HG03064 (cell line): ENCODE results near the gene GRB14.
A peak's percentile ranks its signal among the peaks of the same experiment; 100 is the strongest.

ENCODE experiments used
- ATAC-seq: cut with Tn5 transposase; IDR thresholded peaks from one replicate; pipeline ENCODE4 v1.9.1; 2021; ENCODE audit warnings: low read depth; ENCODE audit not compliant: unreplicated experiment

GRB14 gene

GRCh38 chr2:164617466-164617865 is 3.8 kb downstream of the GRB14 start:
- ATAC-seq = no peak

- ATAC-seq = no peak
Measured at GRCh38 chr2:164613321-164613982, 7.8 kb downstream of the GRB14 start.

DNA sequence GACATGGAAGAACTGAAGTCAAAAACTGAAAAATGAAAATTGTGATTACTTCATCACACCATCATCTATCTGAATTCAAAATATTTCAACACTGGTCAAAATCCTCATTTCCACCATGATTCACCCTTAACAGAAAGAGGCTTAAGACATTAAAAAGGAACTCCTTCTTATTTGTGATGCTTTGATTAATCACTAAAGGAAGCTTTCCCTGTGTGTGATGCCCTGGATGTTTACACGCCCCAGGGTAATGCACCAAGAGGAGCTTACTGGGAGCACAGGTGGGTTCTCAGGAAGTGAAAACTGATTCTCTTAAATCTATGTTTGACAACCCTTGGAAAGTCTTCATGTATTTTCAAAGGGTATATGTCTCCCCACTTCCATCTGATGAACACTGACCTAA is 11.5 kb downstream of the GRB14 start:
- ATAC-seq = no peak

DNA sequence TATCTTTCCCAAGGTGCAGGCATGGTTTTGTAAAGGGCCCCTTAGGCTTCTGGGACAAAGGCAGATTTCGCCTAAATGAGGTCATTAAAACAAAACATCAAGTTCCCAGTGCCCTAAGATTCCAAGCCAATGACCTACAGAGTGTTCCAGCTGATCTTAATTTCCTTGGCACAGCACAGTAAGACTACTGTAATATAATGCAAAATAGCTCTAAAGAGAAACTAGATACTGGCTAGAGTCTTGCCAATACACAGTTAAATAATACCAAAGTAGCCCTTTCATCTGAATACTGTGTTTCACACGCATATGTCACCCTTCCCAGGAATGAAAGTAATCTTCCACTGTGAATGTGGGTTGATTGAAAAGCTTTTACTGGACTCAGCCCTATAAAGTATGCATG is 14.7 kb downstream of the GRB14 start:
- ATAC-seq = no peak

DNA sequence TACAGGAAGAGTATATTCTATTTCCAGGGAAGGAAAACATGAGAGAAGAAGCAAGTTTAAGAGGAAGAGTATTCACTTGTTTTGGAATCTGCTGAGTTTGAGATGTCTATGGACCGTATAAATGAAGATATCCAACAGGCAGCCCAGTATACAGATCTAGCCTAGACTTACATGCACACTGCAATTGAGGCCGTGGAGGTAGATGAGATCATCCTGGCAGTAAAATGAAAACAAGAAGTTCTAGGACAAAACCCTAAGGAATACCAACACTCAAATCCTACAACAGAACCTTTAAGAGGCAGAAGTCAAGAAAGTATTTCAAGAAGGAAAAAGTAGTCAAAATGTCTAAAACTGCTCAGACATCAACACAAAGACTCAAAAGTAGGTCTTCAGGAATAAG is 16.0 kb downstream of the GRB14 start:
- ATAC-seq = no peak

GRCh38 chr2:164600763-164601162 is 20.5 kb downstream of the GRB14 start:
- no peak for ATAC-seq

DNA sequence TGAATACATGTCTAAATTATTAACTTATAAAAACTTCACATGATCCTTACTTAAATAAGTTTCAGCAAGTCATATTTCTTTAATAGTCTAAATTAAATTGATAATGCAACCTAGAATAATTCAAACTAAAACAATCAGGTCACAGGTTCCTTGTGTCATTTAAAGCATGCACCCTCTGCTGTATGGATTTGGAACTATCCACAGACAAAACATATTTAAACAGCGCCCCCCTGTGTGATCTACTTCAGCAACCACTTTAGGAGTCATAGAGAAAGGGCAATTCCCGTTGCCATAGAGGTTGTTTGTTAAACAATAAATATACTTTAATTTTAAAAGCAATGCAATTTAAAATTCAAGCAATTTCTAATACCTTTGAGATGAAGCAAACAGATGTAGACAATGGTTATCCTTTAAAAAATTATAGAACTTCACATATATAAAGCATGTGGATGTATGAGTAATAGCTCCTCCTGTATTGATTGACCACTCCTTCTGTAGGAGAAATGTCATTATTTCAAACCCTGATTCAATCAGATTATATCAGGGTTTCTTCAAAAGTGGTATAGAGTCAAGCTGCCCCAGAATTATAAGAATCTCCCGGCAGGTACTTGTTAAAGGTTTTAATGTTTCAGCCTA is 21.2 kb downstream of the GRB14 start:
- ATAC-seq = peak; percentile 96

- ATAC-seq = no peak
Measured at GRCh38 chr2:164597983-164598382, 23.3 kb downstream of the GRB14 start.

DNA sequence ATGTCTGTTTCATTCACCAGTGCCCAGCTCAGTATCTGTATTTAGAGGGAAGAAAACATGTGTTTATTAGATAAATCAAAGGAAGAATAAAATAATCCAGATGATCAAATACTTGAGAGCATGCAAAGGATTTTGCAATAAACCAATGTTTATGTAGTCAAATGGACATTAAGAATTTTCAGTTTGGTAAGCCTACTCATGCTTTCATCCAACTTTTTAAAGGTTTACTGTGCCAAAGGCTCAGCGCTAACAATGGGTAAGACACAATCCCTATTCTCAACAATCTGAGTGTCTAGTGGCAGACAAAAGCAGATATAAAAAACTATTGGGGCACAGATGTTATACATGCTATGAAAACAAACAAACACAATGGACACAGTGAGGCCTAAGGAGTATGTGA is 26.3 kb downstream of the GRB14 start:
- no peak for ATAC-seq

DNA sequence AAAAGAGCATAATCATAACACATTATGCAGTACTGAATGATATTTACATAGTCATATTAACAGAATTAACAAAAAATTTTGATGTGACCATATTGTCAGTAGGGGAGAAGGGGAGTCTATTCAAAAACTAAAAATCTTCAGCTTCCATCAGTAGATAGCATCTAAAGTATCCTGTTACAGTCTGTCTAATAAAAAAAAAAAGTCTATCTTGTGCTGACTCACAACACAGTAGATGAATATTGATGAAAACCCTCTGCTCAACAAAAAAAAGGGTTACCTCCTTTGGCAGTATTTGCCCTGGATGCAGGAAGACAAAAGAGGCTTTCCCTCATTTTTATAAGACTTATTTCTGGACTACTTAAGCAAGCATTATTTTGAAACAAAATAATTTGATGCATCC is 27.3 kb downstream of the GRB14 start:
- no peak for ATAC-seq

DNA sequence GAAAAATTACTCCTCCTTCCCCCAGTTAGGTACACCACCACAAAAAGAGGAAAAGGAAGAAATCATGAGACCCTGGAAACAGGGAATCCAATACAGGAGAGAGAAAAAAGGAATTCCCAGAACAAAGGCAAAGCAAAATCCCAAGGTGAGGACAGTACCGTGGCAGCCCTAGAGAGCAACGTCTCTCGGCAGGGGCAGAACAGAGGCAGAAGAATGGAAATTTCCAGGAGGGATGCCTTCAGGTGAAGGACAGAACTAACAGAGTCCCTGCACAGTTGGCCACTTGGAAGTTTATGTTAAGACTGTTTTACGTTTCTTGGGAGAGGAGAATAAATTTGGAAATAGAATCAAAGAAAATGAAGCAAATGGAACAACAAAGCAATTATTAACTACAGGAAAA is 27.7 kb downstream of the GRB14 start:
- ATAC-seq = no peak

GRCh38 chr2:164589522-164589921 is 31.8 kb downstream of the GRB14 start:
- no peak for ATAC-seq

DNA sequence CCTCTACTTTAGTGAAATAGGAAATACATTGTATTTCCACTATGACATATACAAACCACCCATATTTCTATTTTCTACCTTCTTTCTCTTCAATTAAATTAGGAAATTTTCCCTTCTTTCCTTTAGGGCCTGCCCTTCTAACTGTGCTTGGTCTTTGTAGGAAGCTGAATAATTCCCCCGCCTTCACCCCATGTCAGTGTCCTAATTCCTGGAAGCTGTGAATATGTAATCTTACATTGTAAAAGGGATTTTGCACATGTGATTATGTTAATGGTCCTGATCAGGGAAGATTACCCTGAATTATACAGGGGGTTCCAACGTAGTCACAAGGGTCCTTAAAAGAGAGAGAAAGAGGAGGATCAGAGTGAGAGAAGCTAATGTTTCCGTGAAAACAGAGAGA is 40.2 kb downstream of the GRB14 start:
- no peak for ATAC-seq

DNA sequence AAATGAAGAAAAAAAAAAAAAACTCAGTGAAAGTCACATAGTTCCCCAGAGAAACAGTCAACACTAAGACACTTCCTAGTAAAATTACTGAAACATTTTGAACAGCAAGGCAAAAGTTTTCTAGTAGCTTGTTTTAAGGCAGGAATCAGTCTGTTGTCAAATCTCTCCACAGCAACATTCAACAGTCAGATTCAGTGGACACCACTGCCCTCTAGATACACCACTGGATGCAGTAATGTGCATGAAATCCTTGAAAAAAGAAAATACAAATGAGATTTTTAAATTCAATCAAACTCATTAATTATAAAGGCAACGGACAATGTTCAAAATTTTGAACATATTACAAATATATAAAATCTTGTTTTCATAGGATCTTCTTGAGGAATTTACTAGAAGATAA is 46.4 kb downstream of the GRB14 start:
- ATAC-seq = no peak

GRCh38 chr2:164570475-164570874 is 50.8 kb downstream of the GRB14 start:
- no peak for ATAC-seq

- no peak for ATAC-seq
Measured at GRCh38 chr2:164569378-164569777, 51.9 kb downstream of the GRB14 start.

GRCh38 chr2:164568317-164568716 is 53.0 kb downstream of the GRB14 start:
- ATAC-seq = no peak

DNA sequence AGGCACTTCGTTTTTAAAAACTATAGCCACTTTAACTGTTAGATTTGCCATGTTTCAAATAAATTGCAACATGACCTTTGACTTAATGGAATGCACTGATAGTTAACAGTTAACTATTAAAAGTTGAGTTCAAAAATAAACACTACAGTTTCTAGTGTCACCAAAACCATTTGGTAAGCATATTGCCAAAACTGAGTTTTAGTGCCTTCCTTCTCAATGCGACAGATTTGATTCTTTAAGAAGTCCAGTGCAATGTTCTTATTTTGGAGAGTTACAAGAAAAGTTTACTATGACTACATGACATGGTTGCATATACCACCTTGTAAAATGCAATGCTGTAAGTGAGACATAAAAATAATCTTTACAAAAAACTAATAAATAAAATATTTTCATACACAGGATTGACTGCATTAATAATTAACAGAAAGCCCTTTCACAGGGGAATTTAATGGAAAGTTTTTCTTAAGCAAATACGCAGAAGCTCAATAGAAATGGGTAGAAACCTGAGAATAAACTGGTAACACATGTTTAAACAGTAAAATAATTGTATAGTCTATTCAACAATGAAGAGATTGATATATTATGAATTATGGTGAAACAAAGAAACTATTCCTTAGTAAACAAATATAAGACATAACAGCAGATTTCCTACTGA is 53.8 kb downstream of the GRB14 start:
- no peak for ATAC-seq

DNA sequence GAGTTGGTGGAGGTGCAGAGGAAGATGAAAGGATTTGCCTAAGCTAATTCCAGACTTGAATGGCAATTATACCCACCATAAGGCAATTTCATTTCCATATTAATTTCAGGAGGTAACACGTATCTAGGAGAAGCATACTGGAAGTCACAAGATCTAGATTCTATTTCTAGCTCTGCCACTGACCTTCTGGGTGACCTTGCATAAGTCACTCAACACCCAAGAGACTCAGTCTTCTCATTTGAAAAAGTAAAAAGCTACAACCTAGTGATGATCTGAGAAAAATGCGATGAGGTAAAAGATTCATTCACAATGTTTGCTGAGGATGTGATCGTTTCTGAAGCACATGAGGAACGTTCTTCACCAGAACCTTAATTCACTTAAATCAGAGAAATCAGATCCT is 55.9 kb downstream of the GRB14 start:
- ATAC-seq = no peak

- no peak for ATAC-seq
Measured at GRCh38 chr2:164562666-164563065, 58.6 kb downstream of the GRB14 start.

- ATAC-seq = no peak
Measured at GRCh38 chr2:164561991-164562390, 59.3 kb downstream of the GRB14 start.

- ATAC-seq = no peak
Measured at GRCh38 chr2:164561416-164561815, 59.9 kb downstream of the GRB14 start.
